ENCODE measurements around the gene TBC1D17. TPM values are rescaled to one million over a fixed set of nuclear protein-coding genes. Genes with fewer than 3 reads are reported as not detected.

Gene TBC1D17
- total and polyA plus RNA-seq, 10 of the 15 experiments (the other 5 are each of a cell fraction or from before 2014, with no cell fraction given): 0.42 to 20.4 (median 11.2) TPM

- TF ChIP-seq ZNF687 (IDR thresholded peaks at IDR 0.05) (peak; percentile 48; the same call in 1 of the 2 replicates), EED (IDR thresholded peaks at IDR 0.05; ENCODE audit: low read depth) (peak; percentile 59; the same call in 1 of the 2 replicates), IKZF1 (conservative IDR thresholded peaks at IDR 0.05) (peak; percentile 81), STAT3 (IDR thresholded peaks at IDR 0.05; ENCODE audit: low read depth, low read length) (no peak), KAT2A (conservative IDR thresholded peaks at IDR 0.05; ENCODE audit: control insufficient read depth, low read depth, low read length) (no peak), RAD21 (IDR thresholded peaks at IDR 0.05; ENCODE audit: insufficient read depth, low read depth, low read length) (peak; percentile 20; the same call in 1 of the 2 replicates), POLR2AphosphoS5 (IDR thresholded peaks at IDR 0.05; ENCODE audit: low read length) (no peak), POLR2A (IDR thresholded peaks at IDR 0.05; ENCODE audit: low read depth, low read length) (peak; percentile 74), PBX3 (IDR thresholded peaks at IDR 0.05; ENCODE audit: insufficient replicate concordance, low read depth, low read length) (peak; percentile 81), FOS (IDR thresholded peaks at IDR 0.05; ENCODE audit: borderline replicate concordance, extremely low read depth, insufficient read length) (no peak), HDAC2 (IDR thresholded peaks at IDR 0.05) (no peak), CBFB (IDR thresholded peaks at IDR 0.05; ENCODE audit: low read depth) (peak; percentile 37; the same call in 1 of the 2 replicates), ZBTB40 (IDR thresholded peaks at IDR 0.05; ENCODE audit: borderline replicate concordance) (no peak), RELA (IDR thresholded peaks at IDR 0.05; ENCODE audit: borderline replicate concordance, partially characterized antibody) (no peak), POU2F2 (IDR thresholded peaks at IDR 0.05; ENCODE audit: borderline replicate concordance, low read depth, low read length) (peak; percentile 24; the same call in 1 of the 3 replicates), ASH2L (IDR thresholded peaks at IDR 0.05; ENCODE audit: borderline replicate concordance, low read depth) (no peak), NBN (IDR thresholded peaks at IDR 0.05) (0 out of 2 replicates have a peak, but pooled peaks have one; percentile 32), USF1 (IDR thresholded peaks at IDR 0.05; ENCODE audit: borderline replicate concordance, extremely low read length, insufficient read depth, low read depth, low read length) (no peak), PAX5 (IDR thresholded peaks at IDR 0.05; ENCODE audit: borderline replicate concordance, low read depth, low read length) (peak; percentile 47; the same call in 1 of the 2 replicates), MXI1 (IDR thresholded peaks at IDR 0.05; ENCODE audit: low read depth, low read length) (no peak)
These were observed 46.7 kb downstream of the TBC1D17 start (continued) for GRCh38 chr19:49924004-49924880.
